H1 (cell line): ENCODE results near the gene RNF215.

Source experiments
- CEBPB ChIP-seq: IDR thresholded peaks from 2 replicates; pipeline ENCODE4 v1.6.1; 2012; ENCODE audit warnings: low read depth, low read length
- CTCF ChIP-seq, 3 experiments: IDR thresholded peaks; 1 replicate in 2 of 3; 2 replicates in 1 of 3; pipeline versions ENCODE4 v1.5.1 to v1.6.1; 2011; ENCODE audit warnings: low read length in 3 of 3, mild to moderate bottlenecking in 3 of 3, inconsistent platforms in 2 of 3, low read depth in 1 of 3, moderate library complexity in 1 of 3; ENCODE audit not compliant: insufficient read depth in 1 of 3; ENCODE audit errors: control extremely low read depth in 1 of 3
- EP300 ChIP-seq, 2 experiments: IDR thresholded peaks; 1 replicate in 1 of 2; 2 replicates in 1 of 2; pipeline ENCODE4 v1.6.1; 2011 to 2012; ENCODE audit warnings: low read depth in 2 of 2, low read length in 2 of 2, mild to moderate bottlenecking in 2 of 2, borderline replicate concordance in 1 of 2, inconsistent platforms in 1 of 2, moderate library complexity in 1 of 2
- NRF1 ChIP-seq: IDR thresholded peaks from 2 replicates; pipeline ENCODE4 v1.6.1; 2011; ENCODE audit warnings: mild to moderate bottlenecking, low read depth, low read length, improper control_type of control experiment
- POLR2A ChIP-seq, 2 experiments: IDR thresholded peaks; 1 replicate in 1 of 2; 2 replicates in 1 of 2; pipeline ENCODE4 v1.6.1; 2011; ENCODE audit warnings: low read depth in 2 of 2, low read length in 2 of 2, mild to moderate bottlenecking in 2 of 2; ENCODE audit errors: control extremely low read depth in 1 of 2
- RFX5 ChIP-seq: IDR thresholded peaks from 2 replicates; pipeline ENCODE4 v1.6.1; 2011; ENCODE audit warnings: low read depth, low read length, improper control_type of control experiment, borderline replicate concordance
- RNF2 ChIP-seq: fragments of 200-900, 300-1000 bp; sonication (generic); IDR thresholded peaks from 2 replicates; pipeline ENCODE4 v1.7.1; 2016; ENCODE audit warnings: borderline replicate concordance, low read depth, mild to moderate bottlenecking, antibody characterized with exemption, low read length; ENCODE audit not compliant: poor library complexity, severe bottlenecking; ENCODE audit errors: missing control alignments
- SIN3A ChIP-seq, 2 experiments: IDR thresholded peaks in 1 of 2; conservative IDR thresholded peaks in 1 of 2; 2 replicates each; pipeline ENCODE4 v1.6.1; 2011 to 2012; ENCODE audit warnings: low read length in 2 of 2, improper control_type of control experiment in 1 of 2, low read depth in 1 of 2, mild to moderate bottlenecking in 1 of 2
- SP2 ChIP-seq: IDR thresholded peaks from 2 replicates; pipeline ENCODE4 v1.6.1; 2012; ENCODE audit warnings: mild to moderate bottlenecking, low read length, inconsistent platforms

DNA sequence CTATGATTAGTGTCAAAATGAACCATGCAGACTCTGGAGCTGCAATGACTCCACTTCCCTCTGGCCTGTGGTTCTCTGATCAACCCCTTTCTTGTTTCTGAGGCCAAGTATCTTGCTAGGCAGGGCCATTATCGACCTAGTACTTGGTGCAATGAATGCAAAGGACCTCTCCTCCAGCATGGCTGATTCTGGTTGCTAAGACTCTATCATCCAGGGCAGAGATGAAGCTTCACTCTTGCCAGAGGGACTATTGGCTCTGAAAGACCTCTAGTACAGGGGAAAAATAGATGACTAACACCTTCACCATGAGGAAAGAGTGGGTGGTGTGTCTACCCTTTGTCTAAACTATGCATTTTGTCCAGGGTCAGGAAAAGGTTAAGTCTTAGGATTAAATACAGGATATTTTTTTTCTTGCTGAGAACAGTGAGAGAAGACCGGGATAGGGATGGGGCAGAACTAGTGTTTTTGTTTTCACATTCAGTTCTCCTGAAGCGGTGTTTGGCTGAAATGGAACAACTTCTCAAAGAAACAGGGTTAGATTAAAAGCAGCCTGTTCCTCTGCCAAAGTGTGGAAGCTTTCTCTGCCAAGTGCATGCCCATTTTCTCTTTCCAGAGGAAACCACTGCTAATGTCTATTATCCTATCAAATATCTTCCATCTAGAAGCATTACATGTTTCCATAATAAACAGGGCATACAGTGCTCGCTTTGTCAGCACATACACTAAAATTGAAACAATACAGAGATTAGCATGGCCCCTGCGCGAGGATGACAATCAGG, 33.3 kb upstream of the RNF215 start:
- TF ChIP-seq RFX5 (no peak), CEBPB (no peak), EP300 (IDR thresholded peaks at IDR 0.05; ENCODE audit: borderline replicate concordance in 1 of 2, low read depth in 2 of 2, low read length in 2 of 2) (no peak), RNF2 (no peak), NRF1 (no peak), SIN3A (conservative IDR thresholded peaks at IDR 0.05 in 1 of 2, IDR thresholded peaks at IDR 0.05 in 1 of 2; ENCODE audit: low read depth in 1 of 2, low read length in 2 of 2) (no peak), POLR2A (IDR thresholded peaks at IDR 0.05; ENCODE audit: control extremely low read depth in 1 of 2, low read depth in 2 of 2, low read length in 2 of 2) (no peak), CTCF (IDR thresholded peaks at IDR 0.05; ENCODE audit: control extremely low read depth in 1 of 3, insufficient read depth in 1 of 3, low read depth in 1 of 3, low read length in 3 of 3) (no peak), SP2 (no peak)
